ENCODE measurements around the gene NCCRP1. TPM values are rescaled to one million over a fixed set of nuclear protein-coding genes. Genes with fewer than 3 reads are reported as not detected.

The NCCRP1 gene
- total RNA-seq, 4 donors from 2014 or later, result not detected

- peaks cover 0 to 77% (median 36%) of the 10 kb centered on the region in 4 donors for H3K4me1 ChIP-seq
- WGBS, 2 donors, result 73 to 80% methylated on average over 14 to 15 of the region's 15 CpGs
- no peaks in the 10 kb centered on the region for H3K27me3 ChIP-seq
- H3K36me3 ChIP-seq, result peaks cover 0 to 7% (median 0%) of the 10 kb centered on the region in 3 donors
- TF ChIP-seq EP300 (IDR thresholded peaks at IDR 0.05) (no peak), CTCF (IDR thresholded peaks at IDR 0.05) (no peak), POLR2A (IDR thresholded peaks at IDR 0.05) (no peak)
- H3K4me3 ChIP-seq, result no peak overlapping the region
- H3K9me3 ChIP-seq, result no peaks in the 10 kb centered on the region
- H3K27ac ChIP-seq, result peak overlapping the region in 1 of 4 donors; percentile 73
- no peak for DNase-seq (ENCODE audit: low spot score in 2 of 2)
Measured at GRCh38 chr19:39155741-39156140, 41.0 kb upstream of the NCCRP1 start.

DNA sequence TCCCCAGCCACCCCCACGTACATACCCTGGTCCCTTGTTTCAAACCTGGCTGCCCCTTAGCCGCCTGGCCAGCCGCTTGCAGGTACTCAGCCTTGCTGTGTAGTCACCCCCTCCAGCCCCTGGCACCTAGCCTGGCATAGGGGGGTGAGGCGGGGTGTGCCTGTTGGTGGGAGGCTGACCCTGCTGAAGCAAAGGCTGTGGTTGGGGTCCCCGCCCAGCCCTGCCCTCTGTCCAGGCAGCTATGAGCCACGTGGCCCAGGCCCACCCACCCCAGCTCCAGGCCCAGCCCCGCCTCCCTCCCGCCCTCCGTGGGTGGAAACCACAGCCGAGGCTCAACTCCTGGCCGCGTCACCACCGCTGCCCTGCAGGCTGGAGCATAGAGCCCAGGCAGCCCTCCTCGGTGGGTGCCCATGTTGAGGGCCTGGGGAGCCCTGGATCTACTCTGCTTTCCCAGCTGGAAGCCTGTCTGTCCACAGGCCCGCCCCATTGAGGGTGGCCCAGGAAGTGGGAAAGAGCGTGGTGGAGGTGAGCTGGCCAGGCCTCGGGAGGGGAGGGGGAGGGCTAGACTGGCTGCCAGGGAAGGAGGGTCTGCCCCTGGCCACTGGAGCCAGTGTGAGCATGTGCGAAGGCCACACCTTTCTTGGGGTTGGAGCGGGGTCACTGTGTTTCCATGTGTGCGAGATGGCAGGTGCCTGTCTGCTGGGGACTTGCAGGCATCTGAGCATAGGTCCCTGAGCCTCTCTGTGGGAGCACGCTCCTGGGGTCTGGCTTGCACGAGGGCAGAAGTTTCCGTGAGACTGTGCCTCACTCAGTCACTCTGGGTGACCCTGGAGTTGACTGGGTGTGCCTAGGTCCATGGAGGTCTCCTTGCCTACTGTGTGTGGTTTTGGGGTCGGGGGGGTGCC is 40.2 kb upstream of the NCCRP1 start:
- Histone ChIP-seq H3K4me3 (peak overlapping the region in 1 of 4 donors; percentile 19), H3K4me1 (peaks cover 0 to 78% (median 34%) of the 10 kb centered on the region in 4 donors), H3K36me3 (peaks cover 0 to 7% (median 0%) of the 10 kb centered on the region in 3 donors), H3K27ac (peak overlapping the region in 2 of 4 donors; percentile 41 to 73), H3K27me3 (no peaks in the 10 kb centered on the region), H3K9me3 (no peaks in the 10 kb centered on the region)
- 16 to 42% methylated on average over 11 to 17 of the region's 24 CpGs for WGBS, 2 donors
- TF ChIP-seq EP300 (IDR thresholded peaks at IDR 0.05), result no peak
- TF ChIP-seq CTCF (IDR thresholded peaks at IDR 0.05), result no peak
- TF ChIP-seq POLR2A (IDR thresholded peaks at IDR 0.05), result no peak
- DNase-seq (ENCODE audit: low spot score in 2 of 2), result no peak

DNA sequence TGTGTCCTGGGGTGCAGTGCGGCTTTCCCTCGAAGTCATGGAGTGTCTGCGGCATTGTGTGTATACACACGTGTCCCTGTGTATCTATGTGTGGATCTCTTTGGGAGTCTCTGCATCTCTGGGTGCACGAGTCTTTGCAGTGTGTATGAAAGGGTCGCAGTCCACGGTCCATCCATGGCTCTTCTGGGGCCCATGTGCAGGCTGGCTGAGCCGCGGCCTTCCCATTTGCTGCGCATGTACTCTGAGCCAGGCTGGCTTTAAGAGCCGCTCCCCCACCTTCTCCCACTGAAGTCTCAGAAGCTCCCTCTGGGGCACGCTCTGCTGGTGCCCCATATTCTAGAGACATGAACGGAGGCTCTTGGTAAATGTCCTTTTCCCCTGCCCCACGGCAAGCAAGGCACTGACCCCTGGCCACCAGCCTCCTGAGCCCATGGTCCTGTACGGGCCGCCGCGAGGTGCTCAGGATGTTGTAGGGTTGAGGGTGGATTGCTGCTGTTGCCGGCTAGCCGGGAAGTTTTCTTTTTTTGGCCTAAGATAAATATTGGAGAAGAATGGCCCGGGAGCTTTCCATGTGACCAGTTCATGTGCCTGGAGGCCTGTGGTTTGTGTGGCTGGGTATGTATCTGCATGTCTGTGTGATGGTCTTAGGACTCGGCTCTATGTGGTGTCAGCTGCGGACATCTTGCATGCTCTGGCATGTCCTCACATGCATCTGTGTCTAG is 39.3 kb upstream of the NCCRP1 start:
- Histone ChIP-seq H3K4me3 (no peak overlapping the region), H3K4me1 (peaks cover 0 to 83% (median 34%) of the 10 kb centered on the region in 4 donors), H3K9me3 (no peaks in the 10 kb centered on the region), H3K27ac (peak overlapping the region in 1 of 4 donors; percentile 73), H3K27me3 (no peaks in the 10 kb centered on the region), H3K36me3 (peaks cover 0 to 7% (median 0%) of the 10 kb centered on the region in 3 donors)
- DNase-seq (ENCODE audit: low spot score in 2 of 2), result no peak
- no peak for TF ChIP-seq POLR2A (IDR thresholded peaks at IDR 0.05)
- 51 to 62% methylated on average over 23 of the region's 23 CpGs for WGBS, 2 donors

DNA sequence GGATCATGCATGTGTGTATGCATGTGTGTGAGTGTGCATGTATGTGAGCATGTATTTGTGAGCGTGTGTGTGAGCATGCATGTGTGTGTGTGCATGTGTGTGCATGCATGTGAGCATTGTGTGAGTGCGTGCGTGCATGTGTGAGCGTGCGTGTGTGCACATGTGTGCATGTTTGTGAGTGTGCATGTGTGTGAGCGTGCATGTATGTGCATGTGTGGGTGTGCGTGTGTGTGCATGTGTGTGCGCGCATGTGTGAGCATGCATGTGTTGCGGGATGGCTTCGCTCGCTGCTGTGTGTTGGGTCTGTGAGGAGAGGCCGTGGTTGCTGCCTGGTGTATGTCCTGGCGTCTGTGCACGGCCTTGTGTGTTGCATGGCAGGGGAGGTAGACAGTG is 38.8 kb upstream of the NCCRP1 start:
- Histone ChIP-seq H3K4me1 (peaks cover 0 to 88% (median 34%) of the 10 kb centered on the region in 4 donors), H3K27ac (no peak overlapping the region), H3K9me3 (no peaks in the 10 kb centered on the region), H3K4me3 (no peak overlapping the region), H3K27me3 (no peaks in the 10 kb centered on the region), H3K36me3 (peaks cover 0 to 7% (median 0%) of the 10 kb centered on the region in 3 donors)
- WGBS, 2 donors, result 86 to 90% methylated on average over 15 of the region's 15 CpGs
- no peak for DNase-seq (ENCODE audit: low spot score in 2 of 2)
- TF ChIP-seq CTCF (IDR thresholded peaks at IDR 0.05), result no peak
- TF ChIP-seq POLR2A (IDR thresholded peaks at IDR 0.05), result no peak
- TF ChIP-seq EP300 (IDR thresholded peaks at IDR 0.05), result no peak

- H3K9me3 ChIP-seq, result no peaks in the 10 kb centered on the region
- H3K27ac ChIP-seq, result no peak overlapping the region
- TF ChIP-seq POLR2A (IDR thresholded peaks at IDR 0.05) (no peak), EP300 (IDR thresholded peaks at IDR 0.05) (no peak), CTCF (IDR thresholded peaks at IDR 0.05) (no peak)
- peaks cover 0 to 7% (median 0%) of the 10 kb centered on the region in 3 donors for H3K36me3 ChIP-seq
- H3K27me3 ChIP-seq, result no peaks in the 10 kb centered on the region
- WGBS, 2 donors, result 76% methylated on average over 12 of the region's 12 CpGs
- DNase-seq (ENCODE audit: low spot score in 2 of 2), result no peak
- H3K4me3 ChIP-seq, result no peak overlapping the region
- peaks cover 0 to 91% (median 34%) of the 10 kb centered on the region in 4 donors for H3K4me1 ChIP-seq
Measured at GRCh38 chr19:39158646-39159260, 38.0 kb upstream of the NCCRP1 start.
